AG08396 (cell line): Measurements from ENCODE around the gene RBPJ.

Experiments
- DNase-seq: peaks from one replicate; pipeline ENCODE4 v3.0.0; 2012; ENCODE audit warnings: low spot score, mixed read lengths

Gene RBPJ

DNA sequence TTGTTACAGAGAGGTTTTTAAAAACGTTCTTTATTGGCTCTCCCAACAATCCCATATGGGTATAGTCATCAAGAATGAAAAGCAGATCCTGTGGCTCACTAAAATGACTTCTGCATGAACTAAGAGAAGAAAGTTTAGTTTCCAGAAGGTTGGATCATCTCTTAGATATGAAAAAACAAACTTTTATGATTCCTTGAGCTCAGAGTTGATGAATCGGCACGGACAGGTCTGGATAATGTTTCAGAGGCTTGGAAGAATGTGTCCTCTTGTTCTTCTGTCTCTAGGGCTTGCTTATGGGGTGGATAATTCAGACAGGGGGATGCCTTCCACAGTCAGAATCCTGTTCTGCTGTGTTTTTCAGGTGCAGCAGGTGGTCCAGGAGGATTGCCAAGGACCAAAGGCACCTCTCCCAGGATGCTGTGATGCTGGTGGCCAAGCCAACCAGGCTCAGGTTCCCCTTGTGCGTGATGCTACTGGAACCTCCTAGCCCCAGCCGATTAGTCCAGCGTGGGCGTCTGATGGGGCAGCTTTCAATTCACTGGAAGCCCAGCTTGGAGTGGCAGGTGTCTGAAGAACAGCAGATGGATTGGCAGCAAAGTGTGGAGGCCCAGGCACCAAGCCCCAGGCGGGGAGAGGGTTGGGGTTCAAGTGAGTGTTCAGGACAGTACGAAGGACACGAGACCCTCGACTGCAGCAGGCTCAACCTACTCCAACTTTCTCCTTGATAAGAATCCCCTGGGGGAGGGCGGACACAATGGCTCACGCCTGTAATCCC, 139.1 kb downstream of the RBPJ start:
- peak; percentile 35 for DNase-seq

DNA sequence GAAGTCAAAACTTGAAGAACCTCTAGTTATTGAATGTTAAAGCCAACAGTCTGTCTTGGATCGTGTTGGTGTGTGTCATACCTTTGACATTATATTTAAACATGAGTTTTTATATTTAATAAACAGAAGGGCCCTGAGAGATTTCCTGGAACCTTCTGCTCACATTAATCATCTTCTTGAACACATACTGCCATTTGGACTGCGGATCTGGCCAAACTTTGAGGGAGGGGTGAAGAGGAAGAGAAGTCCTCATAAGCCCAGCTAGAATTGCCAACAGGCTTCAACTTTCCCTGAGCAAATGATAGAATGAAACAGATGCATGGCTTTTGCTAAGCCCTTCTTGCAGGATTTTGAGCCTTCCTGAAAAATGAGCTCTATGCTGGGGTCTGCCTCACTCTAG, 142.1 kb downstream of the RBPJ start:
- no peak for DNase-seq

DNA sequence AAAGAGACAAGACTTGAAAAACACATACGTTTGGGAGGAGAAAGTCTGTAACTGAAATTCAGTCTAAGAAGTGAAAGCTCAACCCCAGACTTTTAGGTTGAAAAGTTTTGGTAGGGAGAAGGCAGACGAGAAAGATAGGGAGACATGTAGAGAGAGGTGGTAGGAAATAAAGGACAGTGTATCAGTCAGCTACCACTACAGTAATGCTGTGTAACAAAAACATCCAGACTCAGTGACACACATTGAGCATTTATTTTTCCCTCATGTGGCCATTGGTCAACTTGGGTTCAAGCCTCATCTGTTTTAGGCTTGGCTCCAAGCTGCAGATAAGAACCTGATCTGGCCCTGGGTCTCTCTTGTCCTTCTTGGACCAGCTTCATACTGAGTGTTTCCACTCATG, 142.6 kb downstream of the RBPJ start:
- DNase-seq: no peak

DNA sequence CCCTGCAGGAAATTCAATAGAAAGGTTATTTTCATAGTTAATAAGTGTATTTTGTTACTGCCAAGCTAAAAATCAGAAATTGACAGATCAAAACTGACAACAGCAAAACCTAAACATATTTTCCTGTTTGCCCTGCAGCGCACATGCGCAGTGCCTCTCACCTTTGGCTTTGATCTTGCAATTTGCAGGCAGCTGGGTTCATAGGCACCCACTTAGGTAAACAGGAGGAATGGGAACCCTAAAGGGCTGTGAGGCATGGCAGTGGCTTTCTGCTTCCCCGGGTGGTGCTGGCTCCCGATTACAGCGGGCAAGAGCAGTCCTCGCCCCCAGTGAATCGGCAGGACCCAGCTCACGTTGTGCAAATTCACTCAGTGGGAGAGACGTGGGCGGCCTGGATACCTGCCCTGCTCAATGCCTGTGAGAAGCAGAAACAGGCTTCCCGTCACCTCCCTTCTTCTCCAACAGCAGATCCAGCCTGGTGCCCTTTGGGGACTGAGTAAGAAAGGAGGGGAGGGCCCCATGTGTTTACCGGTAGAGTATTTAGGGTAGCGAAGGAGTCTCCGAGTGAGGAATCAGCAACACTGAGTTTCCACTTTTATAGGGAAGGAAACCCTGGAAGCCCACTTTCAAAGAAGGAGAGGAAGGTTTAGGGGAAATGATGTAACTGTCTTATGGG, 143.7 kb downstream of the RBPJ start:
- no peak for DNase-seq

DNA sequence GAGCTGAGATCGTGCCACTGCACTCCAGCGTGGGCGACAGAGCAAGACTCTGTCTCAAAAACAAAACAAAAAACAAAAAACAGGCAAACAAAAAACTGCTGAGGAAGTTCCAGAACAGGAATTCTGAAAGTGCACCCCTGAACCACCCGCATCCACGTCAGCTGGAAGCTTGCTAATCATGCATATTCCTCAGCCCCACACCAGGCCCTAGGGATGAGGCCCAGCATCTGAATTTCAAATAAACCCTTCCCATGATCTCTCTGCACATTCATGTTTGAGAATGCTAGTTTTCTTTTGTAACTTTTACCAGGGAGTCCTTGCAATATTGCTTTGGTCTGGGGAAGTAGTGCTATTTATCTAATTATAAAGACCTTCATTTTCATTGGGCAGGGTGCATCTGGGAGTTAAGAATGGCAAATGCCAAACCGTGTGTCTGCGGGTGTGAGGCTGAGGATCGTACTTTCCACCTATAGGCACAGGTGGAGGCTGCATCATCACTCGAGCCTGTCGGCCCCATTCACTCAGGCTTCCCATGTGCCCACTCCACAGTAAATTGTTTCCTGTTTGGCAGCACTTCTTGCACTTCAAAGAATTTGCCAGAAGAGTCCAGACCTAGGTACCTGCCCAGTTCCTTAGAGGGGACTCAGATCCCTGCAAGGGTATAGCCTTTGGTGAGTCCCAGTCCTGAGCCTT, 145.9 kb downstream of the RBPJ start:
- no peak for DNase-seq

DNA sequence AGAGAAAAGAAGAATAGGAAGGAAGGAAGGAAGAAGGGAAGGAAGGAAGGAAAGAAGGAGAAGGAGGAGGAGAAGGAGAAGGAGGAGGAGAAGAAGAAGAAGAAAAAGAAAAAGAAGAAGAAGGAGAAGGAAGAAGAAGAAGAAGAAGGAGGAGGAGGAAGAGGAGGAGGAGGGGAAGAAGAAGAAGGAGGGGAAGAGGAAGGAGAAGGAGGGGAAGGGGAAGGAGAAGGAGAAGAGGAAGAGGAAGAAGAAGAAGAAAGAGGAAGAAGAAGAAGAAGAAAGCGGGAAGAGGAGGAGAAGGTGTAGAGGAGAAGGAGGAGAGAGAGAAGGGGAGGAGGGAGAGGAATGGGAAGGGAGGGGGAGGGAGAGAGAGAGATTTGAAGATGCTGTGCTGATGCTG, 146.9 kb downstream of the RBPJ start:
- DNase-seq: no peak

DNA sequence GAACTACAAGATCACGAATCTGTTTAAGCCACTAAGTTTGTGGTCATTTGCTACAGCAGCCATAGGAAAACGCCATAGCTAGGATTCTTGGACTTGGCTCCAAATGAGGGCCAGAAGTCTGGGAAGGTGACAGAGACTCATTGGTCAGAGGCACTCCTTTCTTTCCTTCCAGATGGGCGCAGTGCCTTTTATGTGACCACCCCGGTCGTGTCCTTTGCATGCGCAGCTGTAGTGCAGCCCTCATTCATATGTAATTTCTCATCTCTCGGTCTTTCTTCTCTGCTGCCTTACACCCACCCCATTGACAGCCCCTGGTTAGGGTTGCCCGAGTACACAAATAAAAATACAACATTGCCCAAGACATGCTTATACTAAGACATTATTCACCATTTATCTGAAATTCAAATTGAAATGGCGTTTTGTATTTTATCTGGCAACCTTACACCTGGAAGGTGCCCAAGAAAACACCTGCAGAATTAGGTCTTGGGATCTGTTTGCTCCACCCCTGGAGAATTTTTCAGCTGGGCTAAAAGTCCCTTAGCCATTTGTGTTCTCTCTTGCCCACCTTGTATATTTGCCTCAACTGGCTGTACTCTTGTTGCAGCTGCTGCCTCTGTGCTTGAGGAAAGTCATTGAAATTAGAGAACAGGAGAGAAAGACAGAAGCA, 147.6 kb downstream of the RBPJ start:
- no peak for DNase-seq

DNA sequence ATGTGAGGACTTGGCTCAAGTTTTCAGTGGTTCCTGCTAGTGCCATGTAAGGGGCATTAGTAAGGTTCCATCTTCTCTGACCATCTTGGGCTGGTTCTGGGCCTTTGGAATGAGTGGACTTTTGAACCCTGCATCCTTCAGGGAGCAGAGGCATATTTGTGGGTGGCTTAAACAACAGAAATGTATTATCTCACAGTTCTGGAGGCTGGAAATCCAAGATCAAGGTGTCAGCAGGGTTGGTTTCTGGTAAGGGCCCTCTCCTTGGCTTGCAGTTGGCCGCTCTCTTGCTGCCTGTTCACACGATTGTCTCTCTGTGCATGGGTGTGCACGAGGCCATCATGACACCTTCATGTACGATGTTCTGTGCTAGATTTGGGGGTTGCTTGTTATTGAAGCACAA, 148.2 kb downstream of the RBPJ start:
- DNase-seq: no peak

DNA sequence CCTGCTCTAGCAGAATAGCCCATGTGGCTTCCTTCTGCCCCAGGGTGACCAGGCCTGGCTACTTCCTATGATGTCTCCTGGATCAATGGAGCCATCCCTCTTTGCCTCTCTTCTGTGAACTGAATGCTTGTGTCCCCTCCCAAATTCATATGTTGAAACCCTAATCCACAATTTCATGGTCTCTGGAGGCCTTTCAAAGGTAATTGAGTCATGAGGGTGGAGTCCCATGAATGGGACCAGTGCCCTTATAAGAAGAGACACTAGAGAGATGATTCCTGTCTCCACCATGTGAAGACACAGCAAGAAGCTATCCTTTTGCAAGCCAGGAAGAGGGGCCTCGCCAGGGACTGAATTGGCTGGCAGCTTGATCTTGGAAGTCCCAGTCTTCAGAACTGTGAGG, 151.1 kb downstream of the RBPJ start:
- DNase-seq: no peak

DNA sequence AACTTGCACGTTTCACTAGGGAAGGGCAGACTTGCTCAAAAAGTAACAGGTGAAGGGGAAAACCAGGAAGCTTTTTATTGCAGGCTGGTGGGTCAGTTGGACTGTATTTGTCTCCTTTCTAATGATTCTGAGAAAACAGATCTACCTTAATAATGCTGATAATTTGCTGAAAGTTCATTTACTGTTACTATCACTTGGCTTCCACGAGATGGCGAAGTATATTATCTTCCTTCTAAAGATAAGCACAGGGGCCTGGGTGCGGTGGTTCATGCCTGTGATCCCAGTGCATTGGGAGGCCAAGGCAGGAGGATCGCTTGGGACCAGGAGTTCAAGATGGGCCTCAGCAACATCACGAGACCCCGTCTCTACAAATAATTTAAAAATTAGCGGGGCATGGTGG, 153.1 kb downstream of the RBPJ start:
- no peak for DNase-seq

DNA sequence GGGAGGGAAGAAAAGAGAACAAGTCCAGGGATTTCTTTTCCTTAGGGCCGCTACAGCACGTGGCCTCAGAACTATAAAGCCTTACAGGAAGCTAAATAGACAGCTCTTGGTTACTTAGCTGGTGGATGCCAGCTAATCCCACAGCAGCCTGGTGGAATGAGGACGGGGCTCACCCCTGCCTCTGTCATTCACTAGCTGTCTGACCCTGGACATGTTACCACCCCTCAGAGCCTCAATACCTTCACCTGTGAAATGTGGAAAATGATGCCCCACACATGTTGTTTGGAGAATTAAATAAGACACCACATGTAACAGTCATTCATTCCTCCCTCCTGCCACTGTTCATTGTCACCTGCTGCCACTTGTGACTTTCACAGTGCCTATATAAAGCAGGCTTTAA, 153.7 kb downstream of the RBPJ start:
- no peak for DNase-seq

DNA sequence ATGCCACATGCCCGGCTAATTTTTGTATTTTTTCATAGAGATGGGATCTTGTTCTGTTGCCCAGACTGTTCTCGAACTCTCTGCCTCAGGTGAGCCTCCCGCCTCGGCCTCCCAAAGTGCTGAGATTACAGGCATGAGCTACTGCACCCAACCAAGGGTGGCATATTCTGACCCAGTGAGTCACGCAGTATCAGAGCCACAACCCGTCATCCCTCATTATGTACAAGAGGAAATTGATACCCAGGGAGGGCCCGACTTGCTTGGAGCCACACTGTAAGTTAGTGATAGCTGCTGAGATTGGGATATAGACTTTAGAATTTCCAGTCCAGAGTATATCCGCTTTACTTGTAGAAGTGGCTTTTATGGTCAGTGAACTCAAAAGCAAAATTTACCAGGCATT, 154.9 kb downstream of the RBPJ start:
- no peak for DNase-seq

DNA sequence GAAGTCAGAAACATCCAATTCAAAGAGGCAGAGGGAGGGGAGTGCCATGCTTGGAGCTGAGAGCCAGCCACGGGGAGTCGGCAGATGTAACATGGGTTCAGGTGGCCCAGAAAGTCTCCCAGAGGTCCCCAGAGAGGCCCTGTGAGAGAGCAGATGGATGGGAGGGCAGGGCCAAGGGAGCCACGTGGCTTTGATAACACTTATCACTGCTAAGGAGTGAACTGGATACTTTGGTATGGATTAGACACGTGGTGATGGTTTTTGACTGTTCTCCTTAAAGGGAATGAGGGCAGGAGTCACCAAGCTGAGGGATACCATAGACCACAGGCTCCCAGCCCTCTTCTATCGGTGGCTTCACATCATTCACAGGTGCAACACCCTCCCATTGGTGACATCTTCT, 155.7 kb downstream of the RBPJ start:
- no peak for DNase-seq

DNA sequence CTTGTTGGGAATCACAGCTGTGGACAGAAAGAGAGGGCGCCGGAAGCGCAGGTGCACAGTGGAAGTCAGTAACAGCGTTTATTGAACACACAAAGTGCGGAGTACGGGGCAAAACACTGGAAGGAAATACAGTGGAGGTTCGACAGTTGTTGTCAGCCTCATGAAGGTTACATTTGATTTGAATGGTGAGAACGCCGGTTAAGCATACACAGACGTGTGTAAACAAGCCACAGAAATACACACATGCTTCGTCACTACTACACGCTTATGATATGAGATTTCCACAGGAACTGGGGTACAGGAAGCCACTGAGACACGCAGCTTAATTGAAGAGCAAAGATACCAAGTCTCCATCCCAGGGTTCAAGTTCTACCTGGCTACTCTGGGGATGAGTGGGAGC, 157.5 kb downstream of the RBPJ start:
- no peak for DNase-seq

DNA sequence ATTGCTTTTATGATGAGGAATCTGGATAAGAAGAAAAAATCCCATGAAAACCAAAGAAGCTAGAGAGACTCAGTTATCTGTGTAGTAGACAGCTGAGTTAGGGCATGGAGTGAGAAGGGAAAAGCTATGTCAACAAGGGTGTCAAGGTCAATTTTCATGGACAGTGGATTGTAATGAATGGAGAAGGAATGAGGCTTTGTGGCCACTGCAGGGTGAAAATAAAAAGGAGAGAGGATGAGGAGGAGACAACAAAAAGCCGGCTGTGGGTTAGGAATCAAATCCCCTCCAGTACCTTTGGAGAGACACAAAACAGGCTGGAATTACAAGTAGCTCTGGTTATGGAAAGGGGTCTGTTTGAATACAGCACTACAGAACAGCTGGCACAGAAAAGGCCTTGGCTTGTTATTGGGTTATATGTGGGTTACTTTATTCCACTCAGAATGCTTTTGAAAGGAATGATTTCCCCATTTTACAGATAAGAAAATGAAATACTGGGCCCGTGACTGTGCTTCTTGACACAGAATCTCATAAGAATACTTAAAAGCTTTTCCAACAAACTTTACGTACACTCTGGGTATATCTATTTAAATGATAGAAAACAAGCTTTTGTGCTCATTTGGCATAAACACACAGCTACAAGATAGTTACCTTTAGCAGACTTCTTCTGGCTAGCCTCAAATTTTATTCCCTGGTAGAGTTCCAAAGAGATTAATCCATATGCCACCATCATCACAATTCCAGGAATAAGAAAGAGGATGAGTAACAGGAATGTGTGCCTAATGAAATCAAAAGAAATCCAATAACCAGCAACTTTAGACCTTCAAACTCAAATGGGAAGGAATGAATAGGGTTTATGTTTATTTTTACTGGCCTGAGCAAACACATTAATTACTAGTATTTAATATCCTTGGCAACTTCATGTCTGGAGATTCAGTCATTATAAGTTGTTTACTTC, 162.0 kb downstream of the RBPJ start:
- no peak for DNase-seq

DNA sequence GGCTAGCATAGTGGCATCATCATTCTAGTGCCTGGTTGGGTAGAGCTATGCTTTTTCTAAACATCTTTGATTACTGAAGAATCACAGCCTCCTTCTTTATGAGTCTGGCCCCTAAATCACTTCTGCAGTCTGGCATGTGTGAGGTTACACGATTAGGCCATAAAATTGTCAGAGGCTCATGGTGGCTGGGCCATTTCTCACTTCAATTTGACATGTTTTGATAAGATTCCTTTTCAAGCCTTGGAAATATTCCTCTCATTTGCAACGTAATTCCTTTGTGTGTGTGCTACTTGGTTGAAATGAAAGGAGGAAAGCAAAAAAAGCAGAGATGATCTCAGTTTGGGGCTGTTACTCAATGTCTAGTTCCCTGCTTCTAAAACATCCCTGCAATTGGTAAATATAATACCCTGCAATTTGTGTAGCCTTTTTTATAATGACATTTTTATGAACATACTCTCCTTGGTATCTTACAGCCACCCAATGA, 163.3 kb downstream of the RBPJ start:
- DNase-seq: no peak

DNA sequence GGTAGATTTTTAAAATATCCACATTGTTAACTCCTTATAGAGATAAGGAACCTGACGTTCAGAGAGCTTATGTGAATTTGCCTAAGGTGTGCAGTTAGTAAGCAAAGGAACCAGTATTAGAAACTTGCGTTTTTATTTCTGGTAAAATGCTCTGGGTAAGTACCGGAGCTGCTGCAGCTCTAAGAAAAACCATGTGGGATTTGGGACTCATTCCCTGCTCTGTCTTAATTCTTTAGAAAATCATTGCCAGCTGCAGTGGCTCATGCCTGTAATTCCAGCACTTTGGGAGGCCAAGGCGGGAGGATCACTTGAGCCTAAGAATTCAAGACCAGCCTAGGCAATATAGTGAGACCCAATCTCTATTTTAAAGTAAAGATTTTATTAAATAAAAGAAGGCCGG, 163.7 kb downstream of the RBPJ start:
- DNase-seq: no peak
